Central memory CD8-positive, alpha-beta T cell (primary cell): ENCODE data around the gene SYNCRIP.
"Not testable (repeated sequence)": the region's sequence is repeated elsewhere in the genome, so short reads cannot be mapped to it uniquely, and the experiment has no call there.

Experiments
- ATAC-seq: fragments of 150-1000 bp; cut with Tn5 transposase; replicated peaks from 2 replicates; pipeline ENCODE4 v1.10.0; 2022; ENCODE audit warnings: mild to moderate bottlenecking, moderate FRiP score, moderate number of reproducible peaks; ENCODE audit not compliant: poor library complexity, severe bottlenecking; ENCODE audit errors: extremely low read depth
- DNase-seq, 2 donors: peaks; one replicate each; pipeline ENCODE4 v3.0.0; 2021; ENCODE audit warnings: low spot score in 2 of 2
- H3K27ac Mint-ChIP-seq: one replicate; pipeline ENCODE4 v1.8.0; 2022; ENCODE audit warnings: low read depth, mild to moderate bottlenecking, moderate library complexity, mixed read lengths
- H3K27me3 Mint-ChIP-seq: one replicate; pipeline ENCODE4 v1.8.0; 2022; ENCODE audit warnings: mixed read lengths
- H3K36me3 Mint-ChIP-seq: one replicate; pipeline ENCODE4 v1.8.0; 2022; ENCODE audit warnings: mild to moderate bottlenecking, moderate library complexity, mixed read lengths; ENCODE audit not compliant: insufficient read depth
- H3K4me1 Mint-ChIP-seq: one replicate; pipeline ENCODE4 v1.8.0; 2022; ENCODE audit warnings: mixed read lengths
- H3K4me3 Mint-ChIP-seq: one replicate; pipeline ENCODE4 v1.8.0; 2022; ENCODE audit warnings: mild to moderate bottlenecking, moderate library complexity, mixed read lengths
- H3K9me3 Mint-ChIP-seq: one replicate; pipeline ENCODE4 v1.8.0; 2022; ENCODE audit warnings: mixed read lengths

SYNCRIP gene

GRCh38 chr6:85642774-85643536 is at the start of gene SYNCRIP:
Gene SYNCRIP (minus strand): TSS chr6:85642886. CDS start chr6:85641439, 1,447 bp downstream.
- peak within 1 kb of the TSS; percentile 98 for H3K27ac Mint-ChIP-seq

GRCh38 chr6:85691478-85691877 is 48.8 kb upstream of the SYNCRIP start:
- H3K4me3 Mint-ChIP-seq = no peak overlapping the region
- H3K9me3 Mint-ChIP-seq = no peaks in the 10 kb centered on the region
- H3K27ac Mint-ChIP-seq = no peak overlapping the region
- H3K4me1 Mint-ChIP-seq = no peaks in the 10 kb centered on the region
- H3K36me3 Mint-ChIP-seq = no peaks in the 10 kb centered on the region
- DNase-seq (no peak), ATAC-seq (no peak)
- no peaks in the 10 kb centered on the region for H3K27me3 Mint-ChIP-seq

More at GRCh38 chr6:85642774-85643536, at the start of gene SYNCRIP:
- DNase-seq (peak; percentile 94 to 97), ATAC-seq (peak; percentile 83)
- no peaks in the 10 kb centered on the region for H3K27me3 Mint-ChIP-seq
- no peaks in the 10 kb centered on the region for H3K9me3 Mint-ChIP-seq
- H3K36me3 Mint-ChIP-seq = peaks cover 44% of the 10 kb centered on the region
- peaks cover 45% of the 10 kb centered on the region for H3K4me1 Mint-ChIP-seq
- peak within 1 kb of the TSS; percentile 85 for H3K4me3 Mint-ChIP-seq

GRCh38 chr6:85690071-85690470 is 47.4 kb upstream of the SYNCRIP start:
- no peaks in the 10 kb centered on the region for H3K4me1 Mint-ChIP-seq
- H3K27ac Mint-ChIP-seq = no peak overlapping the region
- H3K27me3 Mint-ChIP-seq = no peaks in the 10 kb centered on the region
- no peaks in the 10 kb centered on the region for H3K9me3 Mint-ChIP-seq
- no peak for DNase-seq
- no peaks in the 10 kb centered on the region for H3K36me3 Mint-ChIP-seq
- no peak for ATAC-seq
- no peak overlapping the region for H3K4me3 Mint-ChIP-seq

- DNase-seq (no peak), ATAC-seq (no peak)
- Mint-ChIP-seq H3K9me3 (no peaks in the 10 kb centered on the region), H3K27me3 (no peaks in the 10 kb centered on the region), H3K27ac (no peak overlapping the region), H3K36me3 (no peaks in the 10 kb centered on the region), H3K4me1 (no peaks in the 10 kb centered on the region), H3K4me3 (no peak overlapping the region)
Measured at GRCh38 chr6:85685713-85686112, 43.0 kb upstream of the SYNCRIP start.

GRCh38 chr6:85684809-85685171 is 42.1 kb upstream of the SYNCRIP start:
- DNase-seq (no peak), ATAC-seq (no peak)
- Mint-ChIP-seq H3K4me3 (no peak overlapping the region), H3K36me3 (no peaks in the 10 kb centered on the region), H3K4me1 (no peaks in the 10 kb centered on the region), H3K9me3 (no peaks in the 10 kb centered on the region), H3K27ac (no peak overlapping the region), H3K27me3 (no peaks in the 10 kb centered on the region)

GRCh38 chr6:85684133-85684808 is 41.6 kb upstream of the SYNCRIP start:
- no peaks in the 10 kb centered on the region for H3K9me3 Mint-ChIP-seq
- no peaks in the 10 kb centered on the region for H3K4me1 Mint-ChIP-seq
- DNase-seq (no peak), ATAC-seq (no peak)
- H3K27ac Mint-ChIP-seq = no peak overlapping the region
- no peaks in the 10 kb centered on the region for H3K36me3 Mint-ChIP-seq
- H3K27me3 Mint-ChIP-seq = no peaks in the 10 kb centered on the region
- no peak overlapping the region for H3K4me3 Mint-ChIP-seq

GRCh38 chr6:85681899-85682298 is 39.2 kb upstream of the SYNCRIP start:
- H3K9me3 Mint-ChIP-seq, ATAC-seq, H3K4me3 Mint-ChIP-seq, H3K27ac Mint-ChIP-seq, H3K27me3 Mint-ChIP-seq, DNase-seq: not testable (repeated sequence)
- Mint-ChIP-seq H3K36me3 (peaks cover 13% of the 10 kb centered on the region), H3K4me1 (peaks cover 16% of the 10 kb centered on the region)

GRCh38 chr6:85680388-85680787 is 37.7 kb upstream of the SYNCRIP start:
- Mint-ChIP-seq H3K27ac (no peak overlapping the region), H3K9me3 (no peaks in the 10 kb centered on the region), H3K36me3 (peaks cover 19% of the 10 kb centered on the region), H3K4me1 (peaks cover 31% of the 10 kb centered on the region), H3K4me3 (no peak overlapping the region), H3K27me3 (no peaks in the 10 kb centered on the region)
- no peak for DNase-seq
- no peak for ATAC-seq

- H3K27me3 Mint-ChIP-seq = no peaks in the 10 kb centered on the region
- peaks cover 38% of the 10 kb centered on the region for H3K4me1 Mint-ChIP-seq
- H3K36me3 Mint-ChIP-seq = peaks cover 21% of the 10 kb centered on the region
Measured at GRCh38 chr6:85679445-85680123, 36.9 kb upstream of the SYNCRIP start.

GRCh38 chr6:85678602-85679444 is 36.1 kb upstream of the SYNCRIP start:
- ATAC-seq = peak; percentile 95
- Mint-ChIP-seq H3K4me1 (peaks cover 46% of the 10 kb centered on the region), H3K36me3 (peaks cover 27% of the 10 kb centered on the region), H3K27me3 (no peaks in the 10 kb centered on the region), H3K27ac (peak overlapping the region; percentile 99), H3K9me3 (no peaks in the 10 kb centered on the region), H3K4me3 (peak overlapping the region; percentile 99)
- peak; percentile 99 for DNase-seq

More at GRCh38 chr6:85679445-85680123, 36.9 kb upstream of the SYNCRIP start:
- DNase-seq = no peak
- H3K27ac Mint-ChIP-seq = peak overlapping the region; percentile 99
- no peak for ATAC-seq
- no peaks in the 10 kb centered on the region for H3K9me3 Mint-ChIP-seq
- H3K4me3 Mint-ChIP-seq = peak overlapping the region; percentile 99

GRCh38 chr6:85678026-85678601 is 35.4 kb upstream of the SYNCRIP start:
- peak; percentile 7 for ATAC-seq
- Mint-ChIP-seq H3K4me3 (peak overlapping the region; percentile 99), H3K9me3 (no peaks in the 10 kb centered on the region), H3K27ac (peak overlapping the region; percentile 99), H3K27me3 (no peaks in the 10 kb centered on the region), H3K4me1 (peaks cover 53% of the 10 kb centered on the region), H3K36me3 (peaks cover 29% of the 10 kb centered on the region)
- DNase-seq = no peak
